ENCODE data around the gene TSSK6. TPM values are rescaled to one million over a fixed set of nuclear protein-coding genes. Genes with fewer than 3 reads are reported as not detected.
A peak's percentile ranks its signal among the peaks of the same experiment; 100 is the strongest.

TSSK6 gene
- total and polyA plus RNA-seq, 2 experiments from 2014 or later, result 0.70 to 2.3 TPM

DNA sequence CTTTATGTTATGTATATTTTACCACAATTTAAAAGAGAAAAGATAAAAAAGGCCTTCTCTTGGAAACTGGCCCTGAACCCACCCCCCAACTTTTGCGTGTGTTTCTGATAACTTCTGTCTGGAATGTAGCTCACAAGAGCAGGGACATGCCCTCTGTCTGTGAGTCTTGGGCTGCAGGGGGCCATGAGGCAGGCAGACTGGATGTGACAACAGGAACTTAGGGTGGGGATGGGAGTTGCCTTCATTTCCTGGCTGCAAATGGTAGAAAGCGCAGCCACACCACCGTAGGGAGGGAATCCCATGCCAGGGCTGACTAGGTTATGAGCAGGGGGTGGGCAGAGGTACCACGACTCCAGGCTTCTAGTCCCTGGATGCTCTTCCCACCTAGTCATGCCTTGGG lies 44.6 kb upstream of the TSSK6 start:
- Histone ChIP-seq H3K79me2 (ENCODE audit: insufficient read depth) (no peaks in the 10 kb centered on the region), H3K27ac (no peak overlapping the region), H3K9me2 (ENCODE audit: insufficient read depth) (no peaks in the 10 kb centered on the region), H3K9ac (no peak overlapping the region), H3K36me3 (ENCODE audit: low read depth) (no peaks in the 10 kb centered on the region), H2AFZ (no peak overlapping the region), H3K4me2 (ENCODE audit: unreplicated experiment) (no peak overlapping the region), H3F3A (ENCODE audit: insufficient read depth) (no peaks in the 10 kb centered on the region), H4K20me1 (ENCODE audit: insufficient read depth) (no peaks in the 10 kb centered on the region), H3K27me3 (replicated peaks; ENCODE audit: insufficient read depth) (no peaks in the 10 kb centered on the region), H3K9me3 (ENCODE audit: low read depth) (no peaks in the 10 kb centered on the region), H3K4me3 (no peak overlapping the region), H3K4me1 (ENCODE audit: insufficient read depth) (no peaks in the 10 kb centered on the region)
- TF ChIP-seq EZH2 (IDR thresholded peaks at IDR 0.05; ENCODE audit: insufficient read depth, poor library complexity, severe bottlenecking), result no peak
- no peak for TF ChIP-seq EZH2phosphoT487 (IDR thresholded peaks at IDR 0.05; ENCODE audit: insufficient read depth, low read depth)
- in situ Hi-C loops (cut with MboI), result no loop called here
- WGBS, 2 experiments (ENCODE audit: low coverage in 1 of 2, low lambda C conversion rate in 2 of 2, missing lambda C conversion rate in 2 of 2), result 52 to 58% methylated on average over 4 of the region's 4 CpGs
- no peak for DNase-seq

DNA sequence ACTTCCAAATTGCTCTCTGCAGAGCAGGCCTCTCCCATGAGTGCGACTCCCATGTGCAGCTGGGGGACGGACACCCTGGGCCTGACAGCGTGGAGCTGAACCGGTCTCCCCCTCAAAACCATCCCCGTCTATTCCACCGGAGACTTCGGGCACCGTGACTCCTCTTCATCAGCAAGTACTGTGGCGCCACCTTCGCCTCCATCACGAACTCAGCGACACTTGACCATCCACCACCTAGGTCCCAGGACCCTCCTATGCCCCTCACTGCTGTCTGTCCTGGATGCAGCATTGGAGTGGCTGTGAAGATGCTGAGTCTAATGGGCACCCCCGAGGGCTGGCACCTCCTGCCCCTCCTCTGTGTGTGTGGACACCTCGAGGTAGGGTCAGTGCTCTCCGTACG lies 43.3 kb upstream of the TSSK6 start:
- no peak for TF ChIP-seq EZH2phosphoT487 (IDR thresholded peaks at IDR 0.05; ENCODE audit: insufficient read depth, low read depth)
- no peak for TF ChIP-seq EZH2 (IDR thresholded peaks at IDR 0.05; ENCODE audit: insufficient read depth, poor library complexity, severe bottlenecking)
- no peaks in the 10 kb centered on the region for H3F3A ChIP-seq (ENCODE audit: insufficient read depth)
- no peaks in the 10 kb centered on the region for H4K20me1 ChIP-seq (ENCODE audit: insufficient read depth)
- in situ Hi-C loops (cut with MboI), result no loop called here
- no peaks in the 10 kb centered on the region for H3K9me3 ChIP-seq (ENCODE audit: low read depth)
- H3K9me2 ChIP-seq (ENCODE audit: insufficient read depth), result no peaks in the 10 kb centered on the region
- no peak overlapping the region for H3K9ac ChIP-seq
- H3K36me3 ChIP-seq (ENCODE audit: low read depth), result no peaks in the 10 kb centered on the region
- H3K4me2 ChIP-seq (ENCODE audit: unreplicated experiment), result no peak overlapping the region
- no peaks in the 10 kb centered on the region for H3K79me2 ChIP-seq (ENCODE audit: insufficient read depth)
- H3K4me1 ChIP-seq (ENCODE audit: insufficient read depth), result no peaks in the 10 kb centered on the region
- WGBS, 2 experiments (ENCODE audit: low coverage in 1 of 2, low lambda C conversion rate in 2 of 2, missing lambda C conversion rate in 2 of 2), result 92 to 94% methylated on average over 16 of the region's 16 CpGs
- no peak overlapping the region for H3K4me3 ChIP-seq
- H2AFZ ChIP-seq, result no peak overlapping the region
- no peaks in the 10 kb centered on the region for H3K27me3 ChIP-seq (replicated peaks; ENCODE audit: insufficient read depth)
- no peak overlapping the region for H3K27ac ChIP-seq
- no peak for DNase-seq

- no peak for DNase-seq
- Histone ChIP-seq H3K9me3 (ENCODE audit: low read depth) (no peaks in the 10 kb centered on the region), H3K4me3 (no peak overlapping the region), H3K9me2 (ENCODE audit: insufficient read depth) (no peaks in the 10 kb centered on the region), H3K9ac (no peak overlapping the region), H3K79me2 (ENCODE audit: insufficient read depth) (no peaks in the 10 kb centered on the region), H2AFZ (no peak overlapping the region), H3K4me1 (ENCODE audit: insufficient read depth) (no peaks in the 10 kb centered on the region), H4K20me1 (ENCODE audit: insufficient read depth) (no peaks in the 10 kb centered on the region), H3K4me2 (ENCODE audit: unreplicated experiment) (no peak overlapping the region), H3K27ac (no peak overlapping the region), H3K27me3 (replicated peaks; ENCODE audit: insufficient read depth) (no peaks in the 10 kb centered on the region), H3F3A (ENCODE audit: insufficient read depth) (no peaks in the 10 kb centered on the region), H3K36me3 (ENCODE audit: low read depth) (no peaks in the 10 kb centered on the region)
- 80 to 89% methylated on average over 13 to 15 of the region's 15 CpGs for WGBS, 2 experiments (ENCODE audit: low coverage in 1 of 2, low lambda C conversion rate in 2 of 2, missing lambda C conversion rate in 2 of 2)
- TF ChIP-seq EZH2phosphoT487 (IDR thresholded peaks at IDR 0.05; ENCODE audit: insufficient read depth, low read depth) (no peak), EZH2 (IDR thresholded peaks at IDR 0.05; ENCODE audit: insufficient read depth, poor library complexity, severe bottlenecking) (no peak)
- in situ Hi-C loops (cut with MboI), result no loop called here
Measured at GRCh38 chr19:19558055-19558454, 42.7 kb upstream of the TSSK6 start.

DNA sequence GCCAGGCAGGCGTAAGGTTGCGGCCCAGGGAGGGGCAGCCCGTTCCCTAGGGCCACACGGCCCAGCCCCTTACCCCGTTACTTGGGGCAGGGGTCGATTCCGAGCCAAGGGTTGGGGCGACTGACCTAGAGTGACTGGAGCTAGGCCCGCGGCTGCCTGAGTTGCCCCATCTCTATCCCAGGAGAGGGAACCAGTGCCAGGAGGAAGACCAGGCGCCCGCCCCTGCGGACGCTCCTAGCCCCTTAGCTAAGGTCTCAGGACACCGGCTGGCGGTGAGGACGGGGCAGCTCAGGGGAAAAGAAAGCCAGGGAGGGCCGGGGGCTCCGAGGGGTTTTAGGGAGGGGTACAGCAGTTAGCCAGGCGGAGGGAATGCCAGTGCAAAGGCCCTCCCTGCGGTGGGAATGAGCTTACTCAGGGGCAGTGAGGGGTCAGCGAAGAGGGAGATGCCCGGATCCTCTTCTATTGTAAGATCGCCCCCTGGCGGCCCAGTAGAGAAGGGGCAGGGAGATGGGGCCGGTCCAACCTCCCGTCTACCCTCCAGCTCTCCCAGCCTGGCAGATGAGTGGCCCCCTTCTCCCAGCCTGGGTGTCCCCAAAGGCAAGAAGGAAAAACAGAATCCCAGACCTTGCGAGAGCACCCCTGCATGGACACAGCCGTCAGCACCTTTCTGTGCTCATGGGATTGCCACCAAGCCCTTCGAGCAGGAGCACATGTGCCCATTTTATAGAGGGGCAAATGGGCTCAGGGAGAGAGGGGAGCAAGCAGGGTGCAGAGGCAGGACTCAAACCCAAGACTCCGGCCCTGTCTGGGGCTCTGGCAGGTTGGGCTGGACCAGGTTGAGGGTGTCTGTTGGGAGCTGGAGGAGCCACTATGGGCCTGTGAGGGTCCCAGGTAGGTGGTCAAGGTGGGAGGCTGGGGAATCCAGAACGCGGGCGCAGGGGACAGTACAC lies 39.0 kb upstream of the TSSK6 start:
- Histone ChIP-seq H3K27ac (no peak overlapping the region), H3K4me2 (ENCODE audit: unreplicated experiment) (no peak overlapping the region), H3K36me3 (ENCODE audit: low read depth) (no peaks in the 10 kb centered on the region), H3K4me3 (no peak overlapping the region), H3K4me1 (ENCODE audit: insufficient read depth) (no peaks in the 10 kb centered on the region), H3K79me2 (ENCODE audit: insufficient read depth) (no peaks in the 10 kb centered on the region), H3K9me3 (ENCODE audit: low read depth) (no peaks in the 10 kb centered on the region), H3K27me3 (replicated peaks; ENCODE audit: insufficient read depth) (no peaks in the 10 kb centered on the region), H3F3A (ENCODE audit: insufficient read depth) (no peaks in the 10 kb centered on the region), H3K9ac (no peak overlapping the region), H3K9me2 (ENCODE audit: insufficient read depth) (no peaks in the 10 kb centered on the region), H2AFZ (no peak overlapping the region), H4K20me1 (ENCODE audit: insufficient read depth) (no peaks in the 10 kb centered on the region)
- WGBS, 2 experiments (ENCODE audit: low coverage in 1 of 2, low lambda C conversion rate in 2 of 2, missing lambda C conversion rate in 2 of 2), result 52% methylated on average over 26 to 34 of the region's 34 CpGs
- no peak for TF ChIP-seq EZH2phosphoT487 (IDR thresholded peaks at IDR 0.05; ENCODE audit: insufficient read depth, low read depth)
- no peak for TF ChIP-seq EZH2 (IDR thresholded peaks at IDR 0.05; ENCODE audit: insufficient read depth, poor library complexity, severe bottlenecking)
- in situ Hi-C loops (cut with MboI), result no loop called here
- DNase-seq, result peak; percentile 71

All from GM23248 (cell line).